Cardiac septum (tissue), 1 donor: ENCODE measurements around the gene PRCP. TPM values are rescaled to one million over a fixed set of nuclear protein-coding genes. Genes with fewer than 3 reads are reported as not detected.

ENCODE experiments used
- DNase-seq: peaks from one replicate; pipeline ENCODE4 v3.0.0-alpha.2; 2020; ENCODE audit warnings: low spot score
- intact Hi-C: fragments of 100-400 bp; cut with DNase I; formaldehyde crosslinking; loops from one replicate; pipeline ENCODE4 v1.14.0; 2022
- total RNA-seq: library from RNA; stranded (reverse); fragmentation: NEBNext Ultra II Directional; extraction: Animal tissue kit (Norgen Biotek cat#: 25700); gene quantifications from one replicate; pipeline ENCODE4 v1.2.1, GENCODE V29; 2021
- donor health status: DM: no; HTN: no; CAD: no.

PRCP gene
- total RNA-seq, 1 donor from 2014 or later = 52.3 TPM

GRCh38 chr11:82909015-82909640 is 8.9 kb upstream of the PRCP start:
- intact Hi-C loops = no loop called here
- no peak for DNase-seq

GRCh38 chr11:82908311-82908710 is 8.1 kb upstream of the PRCP start:
- intact Hi-C loops = no loop called here
- DNase-seq = no peak

GRCh38 chr11:82907371-82907770 is 7.1 kb upstream of the PRCP start:
- intact Hi-C loops = loop anchor here (2.0 kb wide), 1 partner anchor 343 kb away; no protein-coding TSS in a partner anchor
- DNase-seq = no peak

- no peak for DNase-seq
- intact Hi-C loops = loop anchor here (2.0 kb wide), 1 partner anchor 344 kb away; no protein-coding TSS in a partner anchor
Observed at GRCh38 chr11:82906931-82907330, 6.7 kb upstream of the PRCP start.

GRCh38 chr11:82906236-82906635 is 6.0 kb upstream of the PRCP start:
- no peak for DNase-seq
- intact Hi-C loops = loop anchor here (2.0 kb wide), 1 partner anchor 345 kb away; no protein-coding TSS in a partner anchor

- intact Hi-C loops = loop anchor here (5.0 kb wide), 2 partner anchors 168 to 288 kb away; partner anchors contain the start of genes ANKRD42 and RAB30
- no peak for DNase-seq
Observed at GRCh38 chr11:82903843-82904586, 3.8 kb upstream of the PRCP start.

- intact Hi-C loops = loop anchor here (5.0 kb wide), 2 partner anchors 169 to 289 kb away; partner anchors contain the start of genes ANKRD42 and RAB30
- no peak for DNase-seq
Observed at GRCh38 chr11:82902880-82903279, 2.6 kb upstream of the PRCP start.

GRCh38 chr11:82901922-82902485 is 1.8 kb upstream of the PRCP start:
- DNase-seq = no peak
- intact Hi-C loops = loop anchor here (2.0 to 5.0 kb wide), 5 partner anchors 31 to 385 kb away; partner anchors contain the start of genes ANKRD42, CCDC90B, PCF11 and RAB30

GRCh38 chr11:82901165-82901921 is 1.1 kb upstream of the PRCP start, which contains the start of gene DDIAS:
TSS of gene DDIAS (plus strand) at chr11:82901736. CDS start at chr11:82914739, 13,003 bp downstream.
- intact Hi-C loops = loop anchor here (2.0 to 5.0 kb wide), 5 partner anchors 31 to 385 kb away; partner anchors contain the start of genes ANKRD42, CCDC90B, PCF11 and RAB30
- DNase-seq = peak; percentile 97

GRCh38 chr11:82899957-82900276 is 313 bp downstream of the PRCP start:
- no peak for DNase-seq
- intact Hi-C loops = loop anchor here (2.0 to 5.0 kb wide), 5 partner anchors 29 to 387 kb away; partner anchors contain the start of genes ANKRD42, CCDC90B, PCF11 and RAB30

- no peak for DNase-seq
- intact Hi-C loops = no loop called here
Observed at GRCh38 chr11:82899186-82899820, 927 bp downstream of the PRCP start.

GRCh38 chr11:82898241-82898640 is 2.0 kb downstream of the PRCP start:
- intact Hi-C loops = no loop called here
- DNase-seq = no peak

GRCh38 chr11:82896183-82896582 is 4.0 kb downstream of the PRCP start:
- intact Hi-C loops = no loop called here

GRCh38 chr11:82895437-82896091 is 4.7 kb downstream of the PRCP start:
- intact Hi-C loops = no loop called here
- DNase-seq = no peak

More at GRCh38 chr11:82896183-82896582, 4.0 kb downstream of the PRCP start:
- DNase-seq = no peak

- DNase-seq = no peak
- intact Hi-C loops = no loop called here
Observed at GRCh38 chr11:82892611-82893169, 7.5 kb downstream of the PRCP start.

- intact Hi-C loops = no loop called here
- no peak for DNase-seq
Observed at GRCh38 chr11:82890936-82891335, 9.3 kb downstream of the PRCP start.

GRCh38 chr11:82890002-82890341 is 10.3 kb downstream of the PRCP start:
- intact Hi-C loops = no loop called here
- DNase-seq = no peak
